Esophagus muscularis mucosa (tissue), 4 donors: ENCODE data around the gene ATP1B1.

ENCODE experiments used
- EP300 ChIP-seq: sonication (generic); formaldehyde crosslinking; IDR thresholded peaks from one replicate; pipeline ENCODE4 v1.6.1; 2017; ENCODE audit warnings: antibody characterized with exemption
- POLR2AphosphoS5 ChIP-seq, 2 donors: sonication (generic); formaldehyde crosslinking; IDR thresholded peaks; one replicate each; pipeline ENCODE4 v1.6.1; 2017; ENCODE audit warnings: antibody characterized with exemption in 2 of 2
- TF ChIP-seq, protein P1 (sequence below), 3 experiments: fragments of 200-600 bp in 2 of 3; fragments of 450-650 bp in 1 of 3; sonication (generic) in 2 of 3; IDR thresholded peaks; one replicate each; pipeline ENCODE4 v1.5.1; 2017 to 2019; ENCODE audit warnings: antibody characterized with exemption in 3 of 3, mild to moderate bottlenecking in 2 of 3, moderate library complexity in 1 of 3

DNA sequence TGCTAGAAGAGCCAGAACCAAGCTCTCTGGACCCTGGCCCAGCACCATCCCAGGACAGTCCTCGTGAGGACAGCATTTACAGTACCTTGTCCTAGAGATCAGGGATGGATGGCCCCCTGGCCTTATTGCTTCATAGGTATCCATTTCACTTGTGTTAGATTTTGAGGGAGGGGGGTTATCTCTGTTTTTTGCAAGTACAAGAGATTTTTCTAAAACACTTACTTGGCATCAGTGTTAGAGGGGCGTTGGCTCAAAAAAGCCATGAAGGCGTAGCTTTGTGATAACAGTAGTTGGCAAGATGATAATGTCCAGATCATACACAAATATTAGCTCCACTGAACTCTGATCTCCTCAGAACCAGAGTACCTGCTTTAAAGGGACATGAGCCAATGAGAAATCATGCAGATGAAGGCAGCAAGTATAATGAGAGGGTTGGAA lies 5.8 kb upstream of the ATP1B1 start:
- TF ChIP-seq, protein P1, sequence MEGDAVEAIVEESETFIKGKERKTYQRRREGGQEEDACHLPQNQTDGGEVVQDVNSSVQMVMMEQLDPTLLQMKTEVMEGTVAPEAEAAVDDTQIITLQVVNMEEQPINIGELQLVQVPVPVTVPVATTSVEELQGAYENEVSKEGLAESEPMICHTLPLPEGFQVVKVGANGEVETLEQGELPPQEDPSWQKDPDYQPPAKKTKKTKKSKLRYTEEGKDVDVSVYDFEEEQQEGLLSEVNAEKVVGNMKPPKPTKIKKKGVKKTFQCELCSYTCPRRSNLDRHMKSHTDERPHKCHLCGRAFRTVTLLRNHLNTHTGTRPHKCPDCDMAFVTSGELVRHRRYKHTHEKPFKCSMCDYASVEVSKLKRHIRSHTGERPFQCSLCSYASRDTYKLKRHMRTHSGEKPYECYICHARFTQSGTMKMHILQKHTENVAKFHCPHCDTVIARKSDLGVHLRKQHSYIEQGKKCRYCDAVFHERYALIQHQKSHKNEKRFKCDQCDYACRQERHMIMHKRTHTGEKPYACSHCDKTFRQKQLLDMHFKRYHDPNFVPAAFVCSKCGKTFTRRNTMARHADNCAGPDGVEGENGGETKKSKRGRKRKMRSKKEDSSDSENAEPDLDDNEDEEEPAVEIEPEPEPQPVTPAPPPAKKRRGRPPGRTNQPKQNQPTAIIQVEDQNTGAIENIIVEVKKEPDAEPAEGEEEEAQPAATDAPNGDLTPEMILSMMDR (IDR thresholded peaks at IDR 0.05): no peak
- TF ChIP-seq EP300 (no peak), POLR2AphosphoS5 (IDR thresholded peaks at IDR 0.05) (no peak)
